Mesothelial cell of epicardium (in vitro differentiated cells): Measurements from ENCODE around the gene WWC2. TPM values are rescaled to one million over a fixed set of nuclear protein-coding genes. Genes with fewer than 3 reads are reported as not detected.
"Not testable (repeated sequence)": the region's sequence is repeated elsewhere in the genome, so short reads cannot be mapped to it uniquely, and the experiment has no call there.

Source experiments
- DNase-seq, 2 experiments: peaks; one replicate each; pipeline ENCODE4 v3.0.0; 2021; ENCODE audit warnings: low spot score in 2 of 2; ENCODE audit not compliant: unreplicated experiment in 2 of 2
- H3K27ac Mint-ChIP-seq: 2 replicates; pipeline ENCODE4 v1.8.0; 2021; ENCODE audit warnings: mixed read lengths
- H3K27me3 Mint-ChIP-seq: 2 replicates; pipeline ENCODE4 v1.8.0; 2021; ENCODE audit warnings: low read depth, mixed read lengths
- H3K36me3 Mint-ChIP-seq: 2 replicates; pipeline ENCODE4 v1.8.0; 2021; ENCODE audit warnings: mixed read lengths
- H3K4me1 Mint-ChIP-seq: 2 replicates; pipeline ENCODE4 v1.8.0; 2021; ENCODE audit warnings: mixed read lengths
- H3K4me3 Mint-ChIP-seq: 2 replicates; pipeline ENCODE4 v1.8.0; 2021; ENCODE audit warnings: mild to moderate bottlenecking, moderate library complexity, mixed read lengths
- H3K9me3 Mint-ChIP-seq: 2 replicates; pipeline ENCODE4 v1.8.0; 2021; ENCODE audit warnings: mixed read lengths
- CTCF ChIP-seq: fragments of 200-600 bp; sonication (generic); IDR thresholded peaks from one replicate; pipeline ENCODE4 v1.5.0; 2021; ENCODE audit warnings: antibody characterized with exemption; ENCODE audit not compliant: unreplicated experiment
- total RNA-seq: library from RNA; stranded (reverse); gene quantifications from 3 replicates; pipeline ENCODE4 v1.2.1, GENCODE V29; 2021

Gene WWC2
- total RNA-seq, 1 donor from 2014 or later: 64.1 TPM

- Mint-ChIP-seq H3K4me1 (peaks cover 13% of the 10 kb centered on the region), H3K36me3 (peaks cover 12% of the 10 kb centered on the region), H3K27ac (peak within 1 kb of the TSS; percentile 40), H3K27me3 (no peaks in the 10 kb centered on the region), H3K9me3 (no peaks in the 10 kb centered on the region), H3K4me3 (no peak within 1 kb of the TSS)
- DNase-seq: no peak
- TF ChIP-seq CTCF: no peak
Measured at GRCh38 chr4:183320211-183321059, 221.4 kb downstream of the WWC2 start, which contains the start of gene CLDN22. CLDN22 (minus strand) TSS chr4:183320276; CDS start chr4:183320218, 58 bp downstream.

GRCh38 chr4:183321079-183321478 lies 222.0 kb downstream of the WWC2 start:
- Mint-ChIP-seq H3K36me3 (peaks cover 18% of the 10 kb centered on the region), H3K27me3 (no peaks in the 10 kb centered on the region), H3K27ac (peak overlapping the region; percentile 40), H3K9me3 (peaks cover 5% of the 10 kb centered on the region), H3K4me1 (peaks cover 13% of the 10 kb centered on the region), H3K4me3 (no peak overlapping the region)
- no peak for DNase-seq
- TF ChIP-seq CTCF: no peak

- DNase-seq: no peak
- Mint-ChIP-seq H3K9me3 (peaks cover 10% of the 10 kb centered on the region), H3K4me3 (no peak overlapping the region), H3K27ac (no peak overlapping the region), H3K4me1 (peaks cover 13% of the 10 kb centered on the region), H3K27me3 (no peaks in the 10 kb centered on the region), H3K36me3 (peaks cover 23% of the 10 kb centered on the region)
- no peak for TF ChIP-seq CTCF
Measured at GRCh38 chr4:183321516-183321915, 222.5 kb downstream of the WWC2 start.

GRCh38 chr4:183322326-183322725 lies 223.3 kb downstream of the WWC2 start, which contains the start of gene CLDN24:
CLDN24 (minus strand) TSS chr4:183322426; CDS start chr4:183322426, 0 bp downstream.
- Mint-ChIP-seq H3K4me1 (peaks cover 13% of the 10 kb centered on the region), H3K27ac (no peak within 1 kb of the TSS), H3K27me3 (no peaks in the 10 kb centered on the region), H3K36me3 (peaks cover 26% of the 10 kb centered on the region), H3K9me3 (peaks cover 13% of the 10 kb centered on the region), H3K4me3 (no peak within 1 kb of the TSS)
- no peak for DNase-seq
- TF ChIP-seq CTCF: no peak

GRCh38 chr4:183323295-183323694 lies 224.2 kb downstream of the WWC2 start:
- Mint-ChIP-seq H3K36me3 (peaks cover 26% of the 10 kb centered on the region), H3K4me1 (peaks cover 13% of the 10 kb centered on the region), H3K9me3 (peaks cover 13% of the 10 kb centered on the region), H3K4me3 (no peak overlapping the region), H3K27me3 (no peaks in the 10 kb centered on the region), H3K27ac (no peak overlapping the region)
- DNase-seq: no peak
- no peak for TF ChIP-seq CTCF

GRCh38 chr4:183324056-183324455 lies 225.0 kb downstream of the WWC2 start:
- peaks cover 15% of the 10 kb centered on the region for H3K9me3 Mint-ChIP-seq
- peaks cover 19% of the 10 kb centered on the region for H3K4me1 Mint-ChIP-seq
- DNase-seq, H3K4me3 Mint-ChIP-seq, H3K27me3 Mint-ChIP-seq, H3K27ac Mint-ChIP-seq: not testable (repeated sequence)
- peaks cover 22% of the 10 kb centered on the region for H3K36me3 Mint-ChIP-seq
